GM18498 (cell line): ENCODE results near the gene GPC6.

Experiments used
- ATAC-seq: cut with Tn5 transposase; IDR thresholded peaks from one replicate; pipeline ENCODE4 v1.9.1; 2021; ENCODE audit warnings: mild to moderate bottlenecking, moderate library complexity; ENCODE audit not compliant: unreplicated experiment

The GPC6 gene

DNA sequence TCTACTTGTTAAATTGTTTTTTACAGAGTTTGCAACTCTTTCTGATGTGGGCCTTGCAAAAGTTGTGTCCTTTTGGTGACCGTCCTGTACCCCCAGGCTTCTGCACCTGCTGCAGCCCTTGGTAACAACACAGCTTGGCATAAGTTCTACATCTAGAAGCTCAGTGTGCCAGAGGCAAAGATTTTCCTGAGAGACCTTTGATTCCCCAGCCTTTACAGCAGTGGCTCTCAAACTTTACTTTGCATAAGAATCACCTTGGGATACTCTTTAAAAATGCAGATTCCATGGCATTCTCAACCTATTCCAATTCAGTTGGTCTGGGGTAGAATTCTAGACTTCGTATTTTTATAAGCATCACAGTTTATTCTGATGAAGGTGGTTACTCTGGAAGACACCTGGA, 991.9 kb downstream of the GPC6 start:
- ATAC-seq: no peak

DNA sequence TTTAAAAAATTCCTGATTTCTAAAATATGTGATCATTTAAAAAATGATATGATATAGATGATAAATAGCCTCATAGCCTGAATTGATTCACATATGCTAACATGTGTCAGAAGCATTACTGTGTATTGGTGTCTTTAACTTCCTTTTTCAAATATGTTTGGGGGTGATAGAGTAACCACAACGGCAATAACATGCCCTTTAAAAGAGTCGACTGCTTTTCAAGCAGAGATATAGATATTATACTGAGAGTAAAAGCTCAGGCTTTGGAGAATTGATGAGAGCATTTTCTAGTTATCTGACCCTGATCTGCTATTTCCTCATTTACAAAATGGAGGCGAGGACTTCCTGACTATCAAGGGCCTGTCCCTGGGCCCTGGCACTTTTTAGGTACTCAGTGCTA, 992.3 kb downstream of the GPC6 start:
- no peak for ATAC-seq

DNA sequence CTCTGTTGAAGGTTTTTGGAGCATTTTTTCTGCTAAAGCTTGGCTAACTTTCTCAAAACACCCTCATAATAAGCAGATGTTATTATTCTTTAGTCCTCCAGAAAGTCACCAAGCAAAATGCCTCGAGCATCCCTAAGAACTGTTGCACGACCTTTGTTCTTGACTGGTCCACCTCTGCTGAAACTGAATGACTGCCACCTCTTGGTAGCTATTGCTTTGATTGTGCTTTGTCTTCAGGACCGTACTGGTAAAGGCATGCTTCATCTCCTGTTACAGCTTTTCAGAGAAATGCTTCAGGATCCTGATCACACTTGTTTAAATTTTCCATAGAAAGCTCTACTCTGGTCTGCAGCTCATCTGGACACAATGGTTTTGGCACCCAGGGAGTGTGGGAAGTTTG, 998.1 kb downstream of the GPC6 start:
- no peak for ATAC-seq

DNA sequence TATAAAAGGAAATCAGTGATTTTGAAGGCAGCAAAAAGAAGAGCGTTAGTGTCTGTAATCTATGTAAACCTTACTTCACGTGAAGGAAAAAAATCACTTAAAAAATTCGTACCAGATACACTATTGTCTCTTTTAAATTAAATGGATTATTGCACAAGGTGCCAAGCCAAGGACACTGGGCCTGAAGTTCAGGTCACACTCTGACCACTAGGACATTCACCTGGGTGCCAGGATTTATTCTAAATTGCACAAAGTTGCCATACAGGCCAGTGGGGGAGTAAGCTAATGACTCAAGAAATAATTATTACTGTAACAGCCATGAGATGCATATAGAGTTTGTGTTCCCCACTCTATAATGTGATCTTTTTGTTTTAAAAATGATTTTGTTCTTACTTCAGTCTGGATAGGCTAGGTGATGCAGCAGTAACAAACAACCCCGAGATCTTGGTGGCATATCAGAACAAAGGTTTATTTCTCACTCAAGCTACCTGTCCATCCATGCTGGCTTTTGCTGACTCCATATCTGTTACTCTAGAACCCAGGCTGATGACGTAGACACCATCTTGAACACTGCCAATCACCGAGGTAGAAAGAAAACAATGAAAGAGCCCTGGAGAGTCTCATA, 1000.8 kb downstream of the GPC6 start:
- no peak for ATAC-seq

DNA sequence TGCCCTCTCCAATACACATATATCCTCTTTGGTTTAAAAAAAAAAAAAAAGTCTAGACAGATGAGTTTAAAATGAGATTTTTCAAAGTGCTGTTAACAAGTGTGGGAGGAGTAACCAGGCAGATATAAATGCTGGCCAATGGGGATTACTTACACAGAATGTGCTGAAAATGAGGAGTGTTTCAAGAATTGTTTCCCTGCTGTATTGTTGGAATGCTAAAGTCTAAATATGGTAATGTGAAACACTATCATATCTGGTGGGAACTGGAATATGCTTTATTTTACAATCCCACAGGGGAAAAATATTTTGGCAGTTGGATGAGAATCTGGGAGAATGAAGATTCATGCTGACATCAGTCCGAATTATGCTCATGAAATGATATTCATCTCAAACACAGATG, 1002.2 kb downstream of the GPC6 start:
- ATAC-seq: no peak

DNA sequence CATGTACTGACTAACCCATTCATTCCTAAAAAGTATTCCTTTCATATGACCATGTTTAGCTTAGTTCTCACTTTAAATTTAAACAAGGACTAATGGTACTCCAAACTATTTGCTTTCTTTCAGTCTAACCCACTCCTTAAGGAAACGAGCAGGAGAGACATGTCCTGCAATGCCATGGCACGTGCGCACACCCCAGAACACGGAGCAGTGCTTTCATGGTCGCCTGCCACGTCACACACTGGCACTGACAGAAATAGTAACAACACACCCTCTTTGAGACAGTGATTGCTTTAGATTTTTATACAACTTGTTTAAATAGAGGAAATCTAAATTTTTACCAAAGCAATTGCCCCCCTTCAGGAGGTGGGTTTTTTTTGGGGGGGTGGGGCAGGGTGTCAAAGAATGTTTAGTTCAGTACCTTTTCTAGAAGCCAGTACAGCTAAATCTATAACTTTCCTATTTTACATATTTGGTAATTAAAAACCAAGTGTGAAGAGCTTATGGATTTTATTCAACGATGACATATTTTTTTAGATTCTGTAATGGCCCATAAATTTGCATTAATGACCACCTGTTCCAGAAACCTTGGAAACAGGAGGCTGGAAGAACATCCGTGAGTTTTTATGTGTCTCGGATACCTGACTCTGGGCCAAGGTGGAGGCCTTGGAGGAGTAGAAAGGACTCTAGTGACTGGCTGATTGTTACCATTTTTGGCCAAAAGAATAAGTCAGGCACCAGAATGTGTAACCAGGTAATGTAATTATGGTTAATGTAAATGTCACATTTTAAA, 1005.7 kb downstream of the GPC6 start:
- ATAC-seq: no peak

DNA sequence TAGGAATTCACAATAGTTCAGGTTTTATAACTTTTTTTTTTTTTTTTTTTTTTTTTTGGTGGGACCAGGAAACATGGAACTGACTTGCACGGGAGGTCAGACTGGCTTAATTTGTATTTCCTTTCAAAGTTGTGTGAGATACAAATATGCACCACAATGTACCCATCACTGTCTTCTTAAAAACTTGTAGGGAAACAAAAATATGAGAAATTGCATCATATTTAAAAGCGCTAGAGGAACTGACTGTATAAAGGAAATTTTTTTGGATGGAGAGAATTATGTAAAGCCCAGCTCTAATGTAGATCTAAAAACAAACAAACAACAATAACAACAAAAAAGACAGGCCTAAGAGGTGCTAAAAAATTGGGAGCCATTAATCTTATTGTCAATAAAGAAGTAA, 1006.3 kb downstream of the GPC6 start:
- no peak for ATAC-seq

DNA sequence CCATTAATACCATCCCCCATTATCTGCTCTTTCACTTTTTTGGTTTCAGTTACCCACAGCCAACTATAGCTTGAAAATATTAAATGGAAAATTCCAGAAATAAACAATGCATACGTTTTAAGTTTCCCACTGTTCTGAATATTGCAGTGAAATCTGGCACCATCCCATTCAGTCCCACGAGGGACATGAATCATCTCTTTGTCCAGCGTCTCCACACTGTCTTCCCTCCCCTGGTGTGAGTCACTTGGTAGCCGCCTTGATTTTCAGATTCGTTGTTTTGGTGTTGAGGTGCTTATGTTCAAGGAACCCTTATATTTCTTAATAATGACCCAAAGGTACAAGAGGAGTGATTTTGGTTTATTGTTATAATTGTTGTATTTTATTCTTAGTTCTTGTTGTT, 1006.8 kb downstream of the GPC6 start:
- ATAC-seq: no peak

DNA sequence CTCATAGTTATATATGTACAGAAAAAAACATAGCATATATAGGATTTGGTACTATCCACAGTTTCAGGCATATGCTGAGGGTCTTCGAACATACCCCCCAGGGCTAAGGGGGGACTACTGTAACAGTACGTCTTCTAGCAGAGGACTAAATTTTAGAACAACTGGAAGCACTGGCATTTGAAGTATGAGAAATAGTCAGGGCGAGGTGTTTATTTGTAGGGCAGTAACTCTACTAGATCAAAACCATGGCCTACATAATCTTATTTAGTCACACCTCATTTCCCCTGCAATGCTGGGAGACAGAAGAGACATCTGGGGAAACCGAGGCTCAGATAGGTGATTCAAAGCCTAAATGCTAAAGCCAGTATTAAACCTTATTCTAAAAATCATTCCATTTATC, 1007.2 kb downstream of the GPC6 start:
- ATAC-seq: no peak

DNA sequence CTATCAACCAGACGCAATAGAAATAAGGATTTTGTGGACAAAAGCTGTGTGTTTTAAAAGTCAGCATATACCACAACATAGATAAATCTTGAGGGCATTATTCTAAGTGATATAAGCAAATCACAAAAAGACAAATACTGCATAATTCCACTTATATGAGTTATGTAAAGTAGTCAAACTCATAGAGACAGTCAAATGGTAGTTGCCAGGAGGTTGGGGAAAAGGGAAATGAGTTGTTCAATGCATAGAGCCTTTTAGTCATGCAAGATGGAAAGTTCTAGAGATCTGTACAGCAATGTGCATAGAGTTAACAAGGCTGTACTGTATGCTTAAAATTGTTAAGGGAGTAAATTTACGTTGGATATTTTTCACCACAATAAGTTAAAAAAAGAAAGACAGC, 1008.1 kb downstream of the GPC6 start:
- ATAC-seq: no peak

DNA sequence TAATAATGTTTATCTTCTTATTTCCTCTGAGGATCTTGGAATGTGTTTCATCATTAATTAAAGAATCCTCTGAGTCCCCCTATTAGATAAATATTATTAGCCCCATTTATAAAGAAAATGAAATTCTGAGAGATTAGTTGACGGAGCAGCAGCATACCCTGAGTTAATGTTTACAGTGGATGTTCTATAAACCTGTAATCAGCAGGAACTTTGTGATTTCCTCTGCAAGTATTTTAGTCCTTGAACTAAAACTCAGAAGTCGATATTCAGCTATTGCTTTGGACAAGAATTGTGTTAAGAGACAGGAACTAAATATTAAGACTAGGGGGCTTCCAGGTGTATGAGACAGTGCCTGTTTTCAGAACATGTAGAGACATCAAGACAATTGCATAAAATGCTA, 1009.5 kb downstream of the GPC6 start:
- ATAC-seq: no peak

DNA sequence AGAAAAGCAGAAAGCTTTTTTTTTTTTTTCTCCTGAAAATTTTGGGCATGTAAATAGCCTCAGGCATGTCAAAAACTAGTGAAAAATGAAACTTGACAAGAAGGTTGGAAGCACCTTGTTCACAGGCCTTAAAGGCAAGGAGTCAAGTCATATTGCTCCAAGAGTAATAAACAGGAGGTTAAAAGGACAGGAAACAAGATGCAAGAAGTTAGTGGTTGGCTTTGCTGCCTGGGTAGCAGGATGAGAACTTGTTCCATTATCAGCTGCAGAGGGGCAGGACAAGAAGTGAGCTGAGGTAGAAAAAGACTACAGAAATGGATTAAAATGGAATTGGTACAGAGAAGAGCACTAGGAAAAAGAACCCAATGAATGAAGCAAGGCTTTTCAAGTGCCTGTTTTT, 1010.3 kb downstream of the GPC6 start:
- no peak for ATAC-seq

DNA sequence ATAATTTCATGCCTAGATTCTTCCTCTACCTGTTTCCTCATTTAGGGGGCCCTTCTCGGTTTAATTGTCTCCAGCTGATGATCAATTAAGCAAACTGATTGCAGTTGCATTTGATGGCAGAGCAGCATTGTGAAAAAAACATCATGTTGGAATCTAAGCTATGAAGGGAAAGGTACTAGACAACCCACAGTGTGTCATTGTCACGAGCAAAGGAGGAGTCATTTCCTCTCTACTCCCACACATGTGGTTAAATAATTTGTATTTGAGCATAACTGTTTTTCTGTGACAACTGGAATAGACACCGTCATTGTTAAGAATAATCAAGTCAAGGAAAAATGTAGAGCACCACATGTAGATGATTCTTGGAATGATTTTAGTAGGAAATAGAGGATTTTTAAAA, 1012.5 kb downstream of the GPC6 start:
- peak; percentile 50 for ATAC-seq

DNA sequence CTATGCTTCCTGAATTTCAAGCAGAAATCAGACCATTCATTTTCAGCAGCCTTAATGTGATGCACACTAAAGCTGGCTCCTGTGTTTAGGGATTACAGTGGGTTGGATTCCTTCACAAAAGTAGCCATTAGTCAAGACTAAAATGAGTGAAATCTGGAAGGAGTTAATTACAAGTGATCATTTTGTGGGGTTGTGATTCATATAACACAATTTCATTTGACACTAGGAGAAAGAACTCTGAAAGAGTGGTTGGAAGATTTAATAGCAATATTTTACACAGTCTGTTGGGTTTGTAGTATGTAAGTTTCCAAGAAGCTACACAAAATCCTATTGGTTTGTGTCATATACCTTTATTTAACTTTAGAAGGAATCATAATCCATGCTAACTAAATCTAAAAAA, 1015.9 kb downstream of the GPC6 start:
- no peak for ATAC-seq

DNA sequence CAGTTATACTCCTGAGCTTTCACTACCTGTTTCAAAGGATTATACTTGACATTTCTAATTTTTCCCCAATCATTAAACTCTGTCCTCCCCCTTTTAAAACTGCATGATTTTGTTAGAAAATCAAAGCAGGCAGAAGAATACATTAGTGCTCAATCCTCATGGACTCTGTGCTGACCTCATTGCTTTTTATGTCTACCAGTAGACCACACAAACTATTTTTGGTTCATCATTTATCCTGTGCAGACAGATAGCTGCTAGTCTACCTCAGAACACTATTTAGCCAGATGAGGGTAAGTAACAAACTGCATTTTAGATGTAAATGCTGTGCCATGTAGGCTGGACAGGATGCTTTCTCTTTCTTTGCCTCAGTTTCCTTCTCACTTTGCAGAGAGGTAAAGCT, 1016.9 kb downstream of the GPC6 start:
- ATAC-seq: no peak

DNA sequence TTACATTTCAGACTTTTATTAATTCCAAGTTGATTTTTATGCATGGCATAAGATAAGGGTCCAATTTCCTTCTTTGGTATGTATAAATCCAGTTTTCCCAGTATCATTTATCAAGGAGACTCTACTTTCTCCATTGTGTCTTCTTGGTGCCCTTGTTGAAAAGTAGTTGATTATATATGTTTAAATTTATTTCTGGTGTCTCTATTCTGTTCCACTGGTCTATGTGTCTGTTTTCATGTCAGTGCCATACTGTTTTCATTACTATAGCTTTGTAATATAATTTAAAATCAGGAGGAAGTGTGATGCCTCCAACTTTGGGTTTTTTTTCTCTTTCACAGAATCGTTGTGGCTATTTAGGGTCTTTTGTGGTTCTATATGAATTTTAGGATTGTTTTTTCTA, 1019.9 kb downstream of the GPC6 start:
- no peak for ATAC-seq

DNA sequence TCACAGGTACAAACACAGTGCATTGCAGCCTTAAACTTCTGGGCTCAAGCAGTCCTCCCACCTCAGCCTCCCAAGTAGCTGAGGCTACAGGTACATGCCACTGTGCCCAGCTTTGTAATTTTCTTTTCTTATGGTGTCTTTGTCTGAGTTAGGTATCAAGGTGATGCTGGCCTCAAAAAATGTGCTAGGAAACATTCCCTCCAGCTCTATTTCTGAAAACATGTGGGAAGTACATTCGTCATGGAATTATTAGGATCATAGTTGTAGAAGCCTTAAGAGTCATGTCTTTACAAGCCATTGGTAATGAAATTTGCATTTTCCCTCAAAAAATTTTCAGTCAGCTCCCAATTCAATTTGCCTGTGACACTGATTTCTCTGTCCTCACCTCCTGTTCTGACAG, 1021.3 kb downstream of the GPC6 start:
- ATAC-seq: no peak

DNA sequence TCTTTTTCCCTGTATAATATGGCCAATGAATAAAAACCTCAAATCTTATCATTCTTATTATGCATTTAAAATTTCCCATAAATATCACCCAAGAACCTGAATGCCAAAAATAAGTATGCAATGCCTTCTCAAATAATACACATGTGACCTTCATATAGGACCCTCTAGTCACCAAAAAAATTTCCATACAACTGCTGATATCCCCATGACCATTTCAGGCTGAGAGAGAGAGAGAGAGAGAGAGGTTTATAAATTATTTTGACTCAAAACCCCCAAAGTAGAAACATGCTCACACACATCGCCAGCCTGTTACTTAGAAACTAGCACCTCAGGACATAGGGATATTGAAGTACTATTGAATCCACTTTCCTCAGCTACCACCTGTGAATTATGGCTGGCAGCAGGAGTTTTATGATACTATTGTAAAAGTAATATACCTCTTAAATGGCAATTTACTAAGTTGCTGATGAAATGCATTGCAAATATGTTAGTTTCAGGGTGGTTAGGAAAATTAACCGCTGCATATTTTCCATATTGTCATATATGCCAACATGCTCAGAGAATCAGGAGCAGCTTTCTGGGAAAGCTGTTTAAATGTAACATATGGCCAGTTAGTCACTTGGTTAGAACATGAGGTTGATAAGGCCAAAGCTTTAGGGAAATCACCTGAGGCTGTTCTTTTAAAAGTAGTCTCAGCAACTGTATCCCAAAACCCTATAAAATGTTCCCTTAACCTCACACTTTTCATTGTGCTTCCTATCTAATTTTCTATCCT, 1022.0 kb downstream of the GPC6 start:
- ATAC-seq: no peak

DNA sequence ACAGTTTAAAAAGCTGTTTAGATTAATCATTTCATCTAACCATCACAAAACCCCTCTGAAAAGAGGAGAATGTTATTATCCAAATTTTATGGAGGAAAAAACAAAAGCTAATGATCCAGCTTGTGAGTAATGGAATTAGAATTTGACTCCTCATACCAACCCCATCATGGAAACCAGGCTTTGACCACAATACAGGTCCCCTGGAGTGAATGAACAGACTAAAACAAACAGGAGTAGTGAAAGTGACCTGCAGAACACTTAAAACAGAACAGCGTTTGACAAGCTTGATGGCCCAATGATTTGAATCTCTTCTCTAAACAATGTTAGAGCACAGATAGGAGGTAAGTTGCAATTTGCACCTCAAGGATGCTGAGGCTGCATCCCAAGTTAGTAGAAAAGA, 1022.9 kb downstream of the GPC6 start:
- ATAC-seq: no peak

DNA sequence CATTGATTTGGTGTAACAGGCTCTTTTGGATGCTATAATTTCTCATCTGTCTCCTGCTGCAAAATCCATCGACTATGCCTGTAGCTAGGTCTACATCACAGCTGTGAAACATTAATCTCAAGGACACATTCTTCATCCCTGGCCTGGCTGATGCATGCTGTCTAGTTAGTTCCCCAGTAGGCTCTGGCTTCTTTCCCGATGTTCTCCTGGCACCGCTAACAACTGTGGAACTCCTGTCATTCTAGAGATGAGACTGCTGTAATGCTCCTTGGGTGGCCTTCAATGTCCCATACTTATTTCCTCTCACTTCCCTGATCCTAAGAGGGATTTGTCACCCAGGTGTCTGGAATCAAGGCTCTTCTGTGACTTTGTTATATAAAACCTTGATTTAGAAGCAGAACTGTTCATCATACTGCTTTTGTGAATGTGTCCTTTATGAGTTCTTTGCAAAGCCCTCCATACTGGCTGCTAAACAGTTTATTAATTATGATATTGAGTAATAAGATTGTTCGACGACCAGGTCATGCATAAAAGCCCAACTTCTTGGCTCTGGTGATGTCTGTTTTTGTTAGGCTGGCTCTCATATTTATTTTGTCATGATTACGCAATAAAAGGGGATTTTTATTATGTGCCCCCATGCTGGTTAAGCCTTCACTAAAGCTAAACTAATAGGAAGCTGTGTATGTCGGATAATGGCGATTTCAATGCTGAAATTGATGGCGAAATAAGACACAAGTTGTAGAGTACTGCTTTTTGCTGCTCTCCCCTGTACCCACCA, 1025.4 kb downstream of the GPC6 start:
- no peak for ATAC-seq

DNA sequence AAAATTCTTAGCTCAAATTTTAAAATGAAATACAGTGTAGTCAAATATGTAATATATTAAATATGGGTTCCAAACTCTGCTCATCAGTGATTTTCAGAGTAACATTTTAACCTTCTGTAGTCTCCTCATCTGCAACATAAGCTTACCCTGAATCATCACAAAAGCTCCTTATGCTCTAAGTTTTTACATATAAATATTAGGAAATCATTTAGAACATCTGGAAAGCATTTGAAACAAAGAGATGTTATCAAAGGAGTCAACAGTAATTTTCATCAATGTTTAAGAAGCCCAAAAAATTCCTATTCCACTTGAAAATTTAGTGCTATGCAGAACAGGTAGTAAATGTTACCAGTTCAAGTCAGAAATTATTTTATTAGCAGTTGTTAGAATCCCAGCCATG, 1028.1 kb downstream of the GPC6 start:
- no peak for ATAC-seq
